ENCODE data around the gene TFF2.

Gene TFF2

GRCh38 chr21:42364304-42364865, 13.6 kb upstream of the TFF2 start:
- no peak for DNase-seq

DNA sequence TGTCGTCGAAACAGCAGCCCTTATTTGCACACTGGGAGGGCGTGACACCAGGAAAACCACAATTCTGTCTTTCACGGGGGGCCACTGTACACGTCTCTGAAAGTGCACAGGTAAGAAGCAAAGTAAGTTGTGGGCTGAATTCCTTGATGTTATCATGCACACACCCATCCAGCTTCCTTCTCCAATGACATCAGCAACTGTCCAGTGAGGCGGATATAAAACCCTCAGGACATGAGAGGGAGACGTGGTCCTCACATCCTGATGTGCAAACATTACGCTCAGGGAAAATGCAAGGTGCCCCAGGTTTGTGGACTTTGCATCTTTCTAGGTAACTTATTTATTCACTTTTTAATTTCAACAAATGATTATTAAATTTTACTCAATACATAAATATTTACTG, 12.5 kb upstream of the TFF2 start:
- DNase-seq: no peak

GRCh38 chr21:42362700-42363099, 11.9 kb upstream of the TFF2 start:
- no peak for DNase-seq

DNA sequence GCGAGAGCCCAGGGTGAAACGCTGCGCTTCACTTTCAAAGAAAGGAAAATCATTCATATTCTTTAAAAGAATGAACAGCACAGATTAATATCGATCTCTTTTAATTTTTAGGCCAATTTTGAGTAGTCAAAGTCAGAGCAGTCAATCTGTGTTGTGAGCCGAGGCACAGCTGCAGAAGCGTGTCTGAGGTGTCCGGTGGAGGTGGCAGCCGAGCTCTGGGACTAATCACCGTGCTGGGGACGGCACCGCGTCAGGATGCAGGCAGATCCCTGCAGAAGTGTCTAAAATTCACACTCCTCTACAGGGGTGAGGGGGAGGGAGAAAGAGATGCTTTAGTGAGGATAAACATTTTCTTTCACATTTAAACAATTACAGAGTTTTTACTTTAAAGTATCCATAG, 11.4 kb upstream of the TFF2 start:
- no peak for DNase-seq

- DNase-seq: no peak
Measured at GRCh38 chr21:42361286-42361685, 10.5 kb upstream of the TFF2 start.

- peak; percentile 25 for DNase-seq
Measured at GRCh38 chr21:42360317-42360716, 9.5 kb upstream of the TFF2 start.

- DNase-seq: no peak
Measured at GRCh38 chr21:42358937-42359336, 8.1 kb upstream of the TFF2 start.

GRCh38 chr21:42358261-42358660, 7.5 kb upstream of the TFF2 start:
- DNase-seq: no peak

GRCh38 chr21:42357307-42357706, 6.5 kb upstream of the TFF2 start:
- no peak for DNase-seq

DNA sequence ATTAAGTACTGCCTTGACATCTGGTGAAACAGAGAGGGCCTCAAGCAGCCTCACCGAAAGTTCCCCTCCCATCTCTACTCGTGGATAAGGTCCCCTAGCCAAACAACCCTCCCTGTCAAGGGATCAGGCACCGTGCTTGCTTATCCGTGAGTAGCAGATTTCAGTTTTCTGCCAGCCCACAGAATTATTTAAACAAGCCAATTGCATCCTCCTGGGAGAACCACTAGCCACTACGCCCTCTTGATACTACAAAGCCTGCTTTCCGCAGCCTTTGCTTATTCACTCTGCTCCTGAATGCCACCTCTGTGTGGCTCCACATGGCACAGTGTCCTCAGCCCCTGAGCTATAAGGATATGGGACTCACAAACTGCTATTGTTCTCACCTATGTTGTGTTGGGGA, 5.9 kb upstream of the TFF2 start:
- DNase-seq: no peak

DNA sequence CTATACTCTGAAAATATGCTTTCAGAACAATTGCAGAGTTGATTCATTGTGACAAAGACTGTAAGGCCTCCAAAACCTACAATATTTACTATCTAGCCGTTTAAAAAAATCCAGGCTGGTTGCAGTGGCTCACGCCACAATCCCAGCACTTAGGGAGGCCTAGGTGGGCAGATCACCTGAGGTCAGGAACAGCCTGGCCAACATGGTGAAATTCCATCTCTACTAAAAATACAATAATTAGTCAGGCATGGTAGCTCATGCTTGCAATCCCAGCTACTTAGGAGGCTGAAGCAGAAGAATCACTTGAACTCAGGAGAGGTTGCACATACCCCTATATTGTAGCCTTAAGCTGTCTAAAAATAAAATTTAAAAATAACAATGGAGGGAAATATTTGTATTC, 5.3 kb upstream of the TFF2 start:
- no peak for DNase-seq

- DNase-seq: no peak
Measured at GRCh38 chr21:42353623-42354022, 2.8 kb upstream of the TFF2 start.

DNA sequence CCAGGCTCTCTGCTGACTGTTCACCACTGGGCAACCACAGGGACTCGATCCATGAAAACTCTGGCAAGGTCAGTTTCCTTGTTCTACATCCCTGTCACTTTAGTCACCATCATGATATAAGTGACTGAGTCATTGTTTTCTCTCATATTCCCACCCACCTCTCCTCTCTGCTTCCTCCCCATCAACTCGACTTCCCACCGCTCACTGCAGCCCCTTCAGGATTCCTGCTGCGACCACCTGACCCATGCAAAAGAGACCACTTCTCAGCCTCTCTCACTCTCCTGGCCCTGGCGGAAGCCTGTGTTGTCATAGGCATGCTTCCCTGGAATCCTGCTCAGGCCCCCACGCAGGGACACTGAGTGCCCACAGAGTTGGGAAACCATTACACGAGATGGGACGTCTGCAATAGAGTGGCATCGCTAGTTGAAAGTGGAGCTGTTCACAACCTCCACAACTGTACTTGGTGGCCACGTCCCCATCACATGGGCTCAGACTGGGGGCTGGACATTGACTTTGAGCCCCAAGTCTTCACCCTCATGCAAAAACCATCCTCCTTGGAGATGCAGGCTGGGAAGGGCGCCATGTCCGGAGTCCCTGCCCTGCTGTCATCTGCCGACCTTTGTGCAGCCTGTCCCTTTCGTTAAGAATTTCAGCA, 1.8 kb upstream of the TFF2 start:
- DNase-seq: no peak

DNA sequence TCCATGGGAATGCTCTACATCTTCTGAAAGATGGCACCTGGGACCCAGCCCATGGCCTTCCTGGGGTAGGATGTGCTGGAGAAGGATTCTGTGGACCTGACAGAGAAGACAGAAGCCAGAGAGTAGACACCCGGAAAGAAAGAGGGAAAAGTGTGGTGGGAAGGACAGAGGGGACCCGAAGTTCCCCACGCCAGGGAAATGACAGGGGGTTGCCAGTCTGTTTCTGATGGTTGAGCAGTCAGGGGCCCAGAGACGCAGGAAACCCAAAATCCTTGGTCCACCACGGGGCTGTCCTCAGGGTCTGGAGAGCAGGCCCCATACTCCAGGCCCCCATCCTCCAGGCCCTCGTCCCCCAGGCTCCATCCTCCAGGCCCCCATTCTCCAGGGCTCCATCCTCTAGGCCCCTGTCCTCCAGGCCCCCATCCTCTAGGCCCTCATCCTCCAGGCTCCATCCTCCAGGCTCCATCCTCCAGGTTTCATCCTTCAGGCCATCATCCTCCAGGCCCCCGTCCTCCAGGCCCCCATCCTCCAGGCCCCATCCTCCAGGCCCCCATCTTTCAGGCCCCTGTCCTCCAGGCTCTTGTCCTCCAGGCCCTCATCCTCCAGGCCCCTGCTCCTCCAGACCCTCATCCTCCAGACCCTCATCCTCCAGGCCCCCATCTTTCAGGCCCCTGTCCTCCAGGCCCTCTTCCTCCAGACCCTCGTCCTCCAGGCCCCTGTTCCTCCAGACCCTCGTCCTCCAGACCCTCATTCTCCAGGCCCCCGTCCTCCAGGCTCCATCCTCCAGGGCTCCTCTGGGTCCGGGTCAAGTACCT, 1.0 kb upstream of the TFF2 start:
- no peak for DNase-seq

GRCh38 chr21:42350318-42350910, 380 bp downstream of the TFF2 start:
- no peak for DNase-seq

DNA sequence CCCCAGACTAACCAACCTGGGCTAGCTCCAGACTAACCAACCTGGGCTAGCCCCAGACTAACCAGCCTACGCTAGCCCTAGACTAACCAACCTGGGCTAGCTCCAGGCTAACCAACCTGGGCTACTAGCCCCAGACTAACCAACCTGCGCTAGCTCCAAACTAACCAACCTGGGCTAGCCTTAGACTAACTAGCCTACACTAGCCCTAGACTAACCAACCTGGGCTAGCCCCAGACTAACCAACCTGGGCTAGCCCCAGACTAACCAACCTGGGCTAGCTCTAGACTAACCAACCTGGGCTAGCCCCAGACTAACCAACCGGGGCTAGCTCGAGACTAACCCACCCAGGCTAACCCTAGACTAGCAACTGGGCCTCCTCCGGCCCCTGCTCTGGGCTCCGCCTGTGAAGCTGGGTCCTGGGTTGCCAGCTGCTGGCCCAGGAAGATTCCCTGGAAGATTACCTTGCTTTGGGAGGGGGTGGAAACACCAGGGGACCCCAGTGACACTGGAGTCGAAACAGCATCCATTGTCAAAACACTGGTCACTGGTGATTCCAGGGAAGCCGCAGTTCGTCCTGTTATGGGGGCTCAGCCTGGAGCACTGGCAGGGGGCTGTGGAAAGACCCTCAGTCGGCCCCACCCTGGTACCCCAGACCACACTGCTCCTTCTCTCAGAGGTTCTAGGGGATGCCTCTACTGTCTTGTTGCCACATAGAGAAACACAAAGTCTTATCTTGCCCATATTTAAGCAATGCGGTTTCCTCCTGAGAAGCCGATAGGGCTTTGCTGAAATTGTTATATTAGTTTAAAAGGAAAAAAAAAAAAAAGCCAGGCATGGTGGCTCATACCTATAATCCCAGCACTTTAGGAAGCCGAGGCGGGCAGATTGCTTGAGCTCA, 1.1 kb downstream of the TFF2 start:
- no peak for DNase-seq

DNA sequence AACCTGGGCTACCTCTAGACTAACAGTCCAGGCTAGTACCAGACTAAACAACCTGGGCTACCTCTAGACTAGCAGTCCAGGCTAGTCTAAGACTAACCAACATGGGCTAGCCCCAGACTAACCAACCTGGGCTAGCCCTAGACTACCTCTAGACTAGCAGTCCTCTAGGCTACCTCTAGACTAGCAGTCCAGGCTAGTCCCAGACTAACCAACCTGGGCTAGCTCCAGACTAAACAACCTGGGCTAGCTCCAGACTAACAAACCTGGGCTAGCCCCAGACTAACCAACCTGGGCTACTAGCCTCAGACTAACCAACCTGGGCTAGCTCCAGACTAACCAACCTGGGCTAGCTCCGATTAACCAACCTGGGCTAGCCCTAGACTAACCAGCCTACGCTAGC, 2.0 kb downstream of the TFF2 start:
- DNase-seq: no peak

- DNase-seq: no peak
Measured at GRCh38 chr21:42347601-42348327, 3.0 kb downstream of the TFF2 start.

DNA sequence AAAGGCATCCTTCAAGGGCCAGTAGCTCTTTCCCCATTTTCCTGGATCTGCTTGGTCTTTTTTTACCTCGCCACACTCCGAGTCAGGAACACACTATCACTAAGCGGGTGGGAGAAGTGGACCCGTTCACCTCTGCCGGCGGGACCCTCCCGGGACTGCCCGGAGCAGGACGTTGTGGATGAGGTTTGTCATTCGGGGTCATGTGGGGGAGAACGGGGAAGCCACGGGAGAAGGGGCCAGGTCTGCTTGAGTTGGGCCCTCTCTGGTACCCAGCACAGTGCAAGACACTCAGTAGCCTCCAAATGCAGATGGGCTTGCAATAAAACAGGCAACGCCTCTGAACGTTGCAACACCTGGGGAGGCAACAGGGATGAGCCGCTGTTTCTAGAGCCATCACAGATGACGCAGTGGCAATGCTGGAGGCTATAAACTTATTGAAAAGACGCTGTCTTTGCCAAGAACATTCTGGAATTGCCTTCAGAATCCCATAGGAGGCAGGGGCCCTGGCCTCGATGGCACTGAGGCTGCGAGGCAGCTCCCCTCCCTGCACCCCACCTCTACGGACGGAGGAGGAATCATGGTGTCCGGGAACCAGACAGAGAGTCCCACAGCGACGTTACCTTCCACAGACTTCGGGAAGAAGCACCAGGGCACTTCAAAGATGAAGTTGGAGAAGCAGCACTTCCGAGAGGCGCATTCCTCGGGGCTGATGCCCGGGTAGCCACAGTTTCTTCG, 3.8 kb downstream of the TFF2 start:
- no peak for DNase-seq

DNA sequence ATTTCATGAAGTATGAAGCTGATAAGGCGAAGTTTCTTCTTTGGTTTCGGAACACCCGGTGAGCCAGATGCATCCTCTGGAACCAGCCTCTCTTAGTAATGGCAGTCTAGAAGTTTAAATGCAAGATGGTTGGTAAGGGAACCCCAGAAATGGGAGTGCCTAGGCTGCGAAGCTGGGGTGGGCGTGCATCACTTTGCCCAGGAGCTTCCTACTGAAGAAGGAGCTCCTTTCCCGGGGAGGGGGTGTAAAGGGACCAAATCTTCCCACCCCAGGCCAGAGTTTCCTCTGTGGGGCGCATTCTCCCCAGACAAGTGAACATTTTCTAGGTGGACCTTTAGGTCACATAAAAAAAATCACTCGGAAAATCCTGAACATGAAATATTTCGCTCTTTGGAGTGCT, 4.4 kb downstream of the TFF2 start:
- no peak for DNase-seq

- DNase-seq: no peak
Measured at GRCh38 chr21:42344631-42345030, 6.2 kb downstream of the TFF2 start.
